Stimulated activated CD4-positive, alpha-beta T cell treated with anti-CD3 and anti-CD28 coated beads, Interleukin-4, amount 100 ng/mL, for 24 hours (primary cell): Measurements from ENCODE around the gene CEP295NL.
A peak's percentile ranks its signal among the peaks of the same experiment; 100 is the strongest.
"Not testable (repeated sequence)": the region's sequence is repeated elsewhere in the genome, so short reads cannot be mapped to it uniquely, and the experiment has no call there.

Experiments used
- DNase-seq: peaks from one replicate; pipeline ENCODE4 v3.0.0-alpha.2; 2020

CEP295NL gene, protein sequence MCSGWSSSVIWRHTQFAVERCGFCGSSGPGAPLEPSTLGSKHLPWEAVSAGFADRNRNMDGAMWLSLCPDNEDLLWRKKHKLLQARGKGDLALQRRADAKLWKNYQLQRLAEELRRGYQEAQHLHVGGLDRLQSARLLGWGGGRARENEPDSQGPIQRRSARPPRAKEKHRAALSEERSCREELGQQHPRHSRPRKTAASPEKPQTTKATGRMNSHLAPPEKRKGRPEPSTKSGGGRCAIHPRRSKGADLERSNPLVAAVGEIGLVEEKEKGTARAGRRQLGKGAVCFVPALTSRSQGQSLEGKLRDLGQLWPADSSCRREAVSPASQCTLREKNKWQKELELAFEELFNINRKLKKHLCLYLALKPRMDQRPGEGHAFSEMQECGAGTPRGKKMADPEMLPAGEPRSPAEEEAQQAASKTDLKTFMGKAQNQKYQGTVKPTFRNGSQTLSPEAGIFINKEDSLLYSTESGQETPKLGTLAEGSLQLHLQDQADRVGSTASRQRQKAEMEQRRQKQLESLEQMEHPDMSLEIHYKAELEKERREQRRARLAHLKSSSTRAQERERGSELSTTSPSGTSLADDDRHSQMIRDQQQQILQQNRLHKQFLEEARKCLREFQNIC

DNA sequence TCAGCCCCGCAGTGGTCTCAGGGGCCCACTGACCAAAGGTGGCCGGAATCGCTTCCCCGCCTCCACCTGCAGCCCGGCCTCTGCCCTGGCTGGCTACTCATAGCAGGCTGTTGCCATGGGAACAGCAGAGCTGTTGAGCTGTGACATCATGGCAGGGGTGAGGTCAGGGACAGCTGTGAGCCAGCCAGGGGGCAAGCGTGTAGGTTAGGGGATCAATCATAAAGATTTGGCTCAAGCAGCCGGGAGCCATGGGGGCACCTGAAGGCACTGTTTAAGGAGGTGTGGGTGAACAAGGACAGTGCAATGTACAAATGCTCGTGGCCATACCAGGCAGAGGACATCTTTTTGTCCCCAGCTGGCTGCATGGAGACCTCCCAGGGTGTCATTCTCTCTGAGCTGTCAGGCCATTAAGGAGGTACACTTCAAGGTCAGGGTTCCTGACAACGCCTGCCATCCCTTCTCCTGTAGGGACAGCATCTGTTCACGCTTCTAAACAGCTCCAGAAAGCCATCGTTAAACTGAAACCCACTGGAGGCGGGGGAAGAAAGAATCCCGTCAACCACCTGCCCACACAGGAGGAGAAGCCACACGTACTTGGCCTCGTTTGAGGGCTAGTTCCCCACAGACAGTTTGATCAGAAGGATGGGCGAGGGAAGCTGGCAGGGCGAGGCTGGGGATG lies at the start of gene CEP295NL:
TSS of gene CEP295NL (minus strand) at position 101 of the 679 bp plus-strand sequence. CDS start 1,373 bp downstream, outside the sequence.
- peak; percentile 8 for DNase-seq

DNA sequence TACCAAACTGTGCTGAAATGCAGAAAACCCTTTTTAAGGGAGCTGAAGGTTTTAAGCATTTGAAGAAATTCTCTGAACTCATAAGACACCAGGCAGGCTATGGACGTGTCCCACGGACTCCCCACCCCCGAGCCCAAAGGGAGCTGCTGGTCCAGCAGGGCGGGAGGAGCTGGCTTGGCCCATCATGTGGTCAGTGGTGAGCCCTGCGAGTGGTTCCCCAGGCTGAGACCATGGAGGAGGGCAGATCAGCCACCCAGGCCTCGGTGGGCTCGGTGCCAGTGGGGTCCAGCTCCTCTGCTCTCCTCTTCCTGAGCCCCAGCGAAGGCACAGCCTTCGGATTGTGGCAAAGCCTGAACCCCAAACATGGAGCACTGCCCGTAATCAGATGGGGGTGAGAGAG lies 49.7 kb upstream of the CEP295NL start:
- no peak for DNase-seq

DNA sequence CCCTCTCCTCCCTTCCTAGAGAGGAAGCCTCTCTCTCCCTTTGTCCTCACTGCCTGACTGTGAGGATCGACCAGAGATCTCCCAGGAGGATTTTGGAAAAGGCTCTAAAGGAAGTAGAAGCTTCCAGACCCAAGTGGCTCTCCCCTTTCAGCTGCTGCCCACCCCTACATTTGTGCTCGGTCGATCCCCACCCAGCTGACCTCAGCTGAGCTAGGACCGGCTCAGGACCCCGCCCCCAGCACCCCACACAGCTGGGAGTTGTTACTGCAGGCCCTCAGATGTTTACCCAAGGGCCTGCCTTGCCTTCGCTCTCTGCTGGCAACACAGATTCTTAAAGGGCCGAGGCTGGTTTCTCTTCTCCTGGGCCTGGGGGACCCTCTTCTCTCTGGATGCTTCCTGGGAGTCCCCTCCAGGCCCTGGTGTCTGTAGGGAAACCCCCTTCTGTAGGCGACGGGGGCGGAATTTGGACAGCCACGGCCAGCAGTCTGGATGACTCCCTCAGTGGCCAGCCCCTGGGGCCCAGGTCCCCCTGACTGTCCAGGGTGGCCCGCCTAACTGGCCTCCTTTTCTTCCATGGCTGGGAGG lies 49.1 kb upstream of the CEP295NL start:
- no peak for DNase-seq

DNA sequence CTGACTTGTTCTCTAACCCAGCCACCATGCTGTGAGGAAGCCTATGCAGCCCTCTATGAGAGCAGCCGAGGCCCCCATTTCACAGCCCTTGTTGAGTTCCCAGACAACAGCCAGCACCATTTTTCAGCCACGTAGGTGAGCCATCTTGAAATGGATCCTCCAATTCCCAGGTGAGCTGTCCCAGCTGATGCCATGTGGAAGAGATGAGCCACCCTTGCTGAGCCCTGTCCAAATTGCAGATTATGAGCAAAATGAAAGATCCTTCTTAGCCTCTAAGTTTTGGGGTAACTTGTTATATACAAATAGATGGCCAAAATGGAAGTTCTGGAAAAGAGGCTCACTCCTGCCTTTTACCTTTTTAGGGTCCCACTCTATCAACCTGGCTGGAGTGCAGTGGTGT lies 47.9 kb upstream of the CEP295NL start:
- DNase-seq, result no peak

DNA sequence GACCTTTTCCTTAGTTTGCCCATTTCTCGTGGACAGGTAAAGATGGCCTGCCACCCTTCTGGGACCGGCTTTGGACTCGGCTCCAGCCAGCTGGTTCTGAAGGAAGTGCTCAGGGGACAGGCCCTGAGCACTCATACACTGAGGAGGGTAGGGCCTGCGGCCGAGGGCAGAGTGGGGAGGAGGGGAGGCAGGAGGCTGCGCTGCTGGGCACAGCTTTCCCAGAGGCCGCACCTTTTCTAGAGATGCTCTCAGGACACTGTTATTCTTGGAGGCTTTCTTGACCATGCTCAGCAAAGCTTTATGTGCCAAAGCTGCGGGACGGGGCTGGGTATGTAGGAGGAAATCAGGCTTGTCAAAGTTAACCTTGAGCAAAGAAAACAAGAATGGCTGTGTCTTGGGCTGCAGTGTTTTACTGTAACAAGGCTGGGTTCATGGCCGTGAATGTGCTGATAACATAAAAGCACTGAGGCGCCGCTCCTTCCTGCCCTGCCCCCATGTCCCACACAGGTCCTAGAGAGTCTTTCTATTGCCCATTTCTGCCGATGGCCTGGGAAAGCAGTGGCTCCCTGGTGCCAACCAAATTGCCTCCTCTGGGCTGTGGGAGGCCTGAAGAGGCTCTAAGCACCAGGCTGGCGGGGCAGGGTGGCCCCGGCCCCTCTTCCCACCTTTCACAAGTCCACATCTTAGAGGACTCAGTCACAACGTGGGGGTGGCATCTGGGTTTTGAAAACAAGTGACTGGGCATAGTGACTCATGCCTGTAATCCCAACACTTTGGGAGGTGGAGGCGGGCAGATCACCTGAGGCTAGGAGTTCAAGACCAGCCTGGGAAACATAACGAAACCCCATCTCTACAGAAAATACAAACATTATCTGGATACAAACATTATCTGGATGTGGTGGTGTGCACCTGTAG lies 44.5 kb upstream of the CEP295NL start:
- DNase-seq, result no peak

DNA sequence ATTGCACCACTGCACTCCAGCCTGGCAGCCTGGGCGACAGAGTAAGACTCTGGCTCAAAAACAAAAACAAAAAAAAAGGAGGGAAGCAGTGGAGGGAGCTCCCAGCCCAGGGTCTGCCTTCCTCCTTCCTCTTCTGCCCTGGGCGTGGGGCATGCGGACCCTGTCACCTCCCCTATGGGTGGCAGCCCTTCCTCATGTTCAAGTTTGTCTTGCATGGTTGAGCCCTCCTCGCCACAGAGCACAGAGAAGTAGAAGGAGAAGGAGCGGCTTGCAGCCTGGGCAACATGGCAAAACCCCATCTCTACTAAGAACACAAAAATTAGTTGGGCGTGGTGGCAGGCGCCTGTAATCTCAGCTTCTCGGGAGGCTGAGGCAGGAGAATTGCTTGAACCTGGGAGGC lies 43.6 kb upstream of the CEP295NL start:
- DNase-seq, result no peak

DNA sequence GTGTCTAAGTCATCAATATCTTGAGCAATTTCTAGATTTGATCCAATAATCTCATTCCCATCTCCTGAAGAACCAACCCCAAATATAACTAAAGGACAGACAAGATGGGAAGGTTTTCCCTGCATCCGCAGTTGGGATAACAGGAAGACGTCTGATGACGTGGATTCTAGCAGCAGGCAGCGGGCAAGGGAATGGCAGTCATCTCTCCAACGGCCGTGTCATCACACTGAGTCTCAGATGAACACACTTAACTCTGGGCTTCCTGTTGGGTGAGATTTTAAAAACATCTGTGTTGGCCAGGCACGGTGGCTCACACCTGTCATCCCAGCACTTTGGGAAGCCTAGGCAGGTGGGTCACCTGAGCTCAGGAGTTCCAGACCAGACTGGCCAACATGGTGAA lies 43.1 kb upstream of the CEP295NL start:
- no peak for DNase-seq

DNA sequence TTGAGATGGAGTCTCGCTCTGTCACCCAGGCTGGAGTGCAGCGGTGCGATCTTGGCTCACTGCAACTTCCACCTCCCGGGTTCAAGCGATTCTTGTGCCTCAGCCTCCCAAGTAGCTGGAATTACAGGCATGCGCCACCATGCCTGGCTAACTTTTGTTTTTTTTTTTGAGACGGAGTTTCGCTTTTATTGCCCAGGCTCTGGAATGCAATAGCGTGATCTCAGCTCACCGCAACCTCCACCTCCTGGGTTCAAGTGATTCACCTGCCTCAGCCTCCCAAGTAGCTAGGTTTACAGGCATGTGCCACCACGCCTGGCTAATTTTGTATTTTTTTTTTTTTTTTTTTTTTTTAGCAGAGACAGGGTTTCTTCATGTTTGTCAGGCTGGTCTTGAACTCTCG lies 42.5 kb upstream of the CEP295NL start:
- not testable (repeated sequence) for DNase-seq

DNA sequence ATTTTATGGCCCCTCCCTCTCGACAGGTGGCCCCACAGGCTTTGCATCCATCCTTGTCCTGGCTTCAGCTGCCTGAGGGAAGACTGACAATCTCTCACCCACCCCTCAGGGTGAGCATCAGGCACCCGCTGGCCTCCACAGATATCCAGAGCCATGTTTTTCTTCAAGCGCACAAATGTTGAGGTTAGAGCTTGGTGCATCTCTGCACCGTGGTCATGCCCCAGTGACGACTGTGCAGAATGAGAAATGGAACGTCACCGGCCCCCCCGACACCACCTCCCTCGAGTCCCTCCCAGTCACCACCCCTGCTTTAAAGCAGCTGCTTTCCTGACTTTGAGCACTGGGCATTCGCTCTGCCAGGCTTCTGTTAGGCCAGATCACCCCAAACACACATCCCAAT lies 42.0 kb upstream of the CEP295NL start:
- DNase-seq, result no peak

DNA sequence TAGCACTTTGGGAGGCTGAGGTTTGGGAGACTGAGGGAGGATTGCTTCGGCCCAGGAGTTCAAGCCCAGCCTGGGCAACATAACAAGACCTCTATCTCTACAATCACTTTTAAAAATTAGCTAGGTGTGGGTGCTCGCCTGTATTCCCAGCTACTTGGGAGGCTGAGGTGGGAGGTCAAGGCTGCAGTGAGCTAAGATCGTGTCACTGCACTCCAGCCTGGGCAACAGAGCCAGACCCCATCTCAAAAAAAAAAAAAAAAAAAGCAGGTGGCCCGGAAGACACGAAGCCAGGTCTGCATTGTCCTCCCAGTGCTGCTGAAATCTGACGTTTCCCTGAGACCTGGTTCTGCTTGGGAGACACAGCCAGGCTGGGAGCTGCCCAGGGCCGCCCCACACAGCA lies 41.0 kb upstream of the CEP295NL start:
- DNase-seq, result no peak

DNA sequence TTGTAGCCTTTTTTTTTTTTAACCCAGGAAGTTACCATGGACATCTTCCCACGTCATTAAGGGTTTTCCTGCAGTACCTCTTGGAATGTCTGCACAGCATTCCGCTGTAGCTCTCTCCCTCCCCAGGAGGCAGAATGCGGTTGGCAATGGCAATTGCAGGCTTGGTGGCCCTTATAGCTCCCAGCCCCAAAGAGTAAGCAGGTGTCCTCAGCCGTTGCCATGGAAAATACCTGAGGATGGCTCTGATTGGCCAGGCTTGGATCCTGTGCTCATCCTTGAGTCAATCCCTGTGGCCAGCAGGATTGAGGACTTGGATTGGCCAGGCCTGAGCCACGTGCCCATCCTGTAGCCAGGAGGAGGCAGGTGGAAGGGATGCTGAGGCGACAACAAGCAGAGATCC lies 37.7 kb upstream of the CEP295NL start:
- no peak for DNase-seq

DNA sequence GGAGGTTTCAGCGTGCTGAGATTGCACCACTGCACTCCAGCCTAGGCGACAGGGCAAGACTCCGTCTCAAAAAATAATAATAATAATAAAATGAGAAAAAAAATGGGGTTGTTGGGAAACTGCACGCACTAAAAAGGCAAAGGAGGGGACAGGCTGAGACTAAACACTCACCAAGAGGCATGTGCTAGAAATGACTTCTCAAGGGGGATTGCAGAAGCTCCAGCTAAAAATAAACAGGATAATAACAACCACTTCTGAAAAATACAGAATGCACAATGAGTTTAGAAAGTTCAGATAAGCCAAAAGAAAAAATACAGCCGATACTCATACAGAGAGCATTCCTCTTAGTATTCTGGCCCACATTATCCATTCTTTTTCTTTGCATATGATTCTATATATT lies 37.3 kb upstream of the CEP295NL start:
- no peak for DNase-seq

DNA sequence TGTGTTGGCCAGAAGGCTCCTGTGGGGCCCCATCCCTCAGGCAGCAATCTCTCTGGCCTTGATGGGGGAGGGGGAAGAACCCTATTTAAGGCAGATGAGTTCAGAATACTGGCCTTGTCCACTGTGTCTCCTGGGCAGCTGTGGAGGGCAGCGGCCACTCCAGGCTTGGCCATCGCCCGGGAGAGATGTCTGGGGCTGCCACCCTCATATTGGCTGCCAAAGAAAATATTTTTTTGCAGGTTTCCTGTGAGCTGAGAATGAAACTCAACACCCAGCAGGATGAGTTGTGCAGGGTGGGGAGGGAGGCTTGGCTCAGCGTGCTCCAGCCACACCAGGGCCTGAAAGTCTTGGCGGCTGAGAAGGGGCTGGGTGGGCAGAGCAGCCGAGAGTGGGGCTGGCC lies 36.6 kb upstream of the CEP295NL start:
- DNase-seq, result no peak

DNA sequence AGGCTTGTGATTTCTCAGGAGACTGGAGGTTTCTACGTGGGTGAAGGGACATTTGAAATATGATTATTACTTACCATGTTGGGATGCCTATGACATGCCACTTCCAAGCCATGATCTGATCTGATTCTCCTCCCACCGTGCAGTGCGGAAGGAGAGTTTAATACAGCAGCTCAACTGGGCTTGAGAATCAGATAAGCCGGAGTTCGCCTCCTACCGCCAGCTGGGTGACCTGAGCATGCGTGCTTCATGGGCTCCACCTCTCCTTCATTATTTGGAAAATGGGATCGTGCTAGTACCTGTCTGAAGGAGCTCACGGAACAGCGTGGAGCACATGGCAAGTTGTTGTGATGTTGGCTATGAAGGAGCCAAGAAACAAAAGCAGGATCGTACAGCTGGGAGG lies 34.6 kb upstream of the CEP295NL start:
- no peak for DNase-seq

DNA sequence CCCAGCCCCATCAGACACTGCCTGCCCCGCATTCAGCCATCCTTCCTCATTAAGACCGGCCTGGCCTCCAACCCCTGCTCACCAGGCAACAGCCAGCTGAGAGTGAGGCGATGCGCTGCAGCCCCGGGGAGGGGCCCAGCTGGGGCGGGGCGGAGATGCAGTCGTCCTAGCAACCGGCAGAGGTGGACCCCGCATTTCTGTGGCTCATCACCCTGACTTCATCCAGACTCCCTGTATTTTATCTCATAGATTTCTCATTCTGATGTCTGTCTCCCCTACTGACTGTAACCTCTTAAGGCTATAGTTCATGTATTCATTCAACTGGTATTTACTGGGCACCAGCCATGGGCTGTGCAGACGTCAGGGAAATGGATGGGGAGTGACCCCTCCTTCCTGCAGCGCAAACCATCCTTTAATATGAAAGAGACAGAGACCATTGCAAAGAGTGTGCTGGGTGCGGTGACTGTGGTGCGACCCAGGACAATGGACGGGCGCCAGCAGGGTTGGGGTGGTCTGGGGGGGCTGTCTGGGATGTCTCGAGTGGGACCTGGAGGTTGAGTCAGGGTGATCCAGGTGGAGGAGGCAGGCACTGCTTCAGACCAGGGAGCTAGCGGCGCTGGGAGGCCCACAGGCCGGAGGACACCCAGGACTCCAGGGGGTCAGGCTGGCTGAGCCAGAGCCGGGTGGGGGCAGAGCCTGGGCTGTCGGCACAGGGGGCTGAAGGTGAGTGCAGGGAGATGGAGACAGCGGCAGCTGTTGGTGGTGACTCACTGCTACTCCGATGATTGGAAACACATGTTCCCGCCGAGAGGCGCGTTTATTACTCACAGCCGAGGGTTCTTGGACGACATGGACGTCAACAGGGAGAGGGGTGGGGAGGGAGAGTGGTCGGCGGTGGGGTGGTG lies 32.7 kb upstream of the CEP295NL start:
- DNase-seq, result no peak

DNA sequence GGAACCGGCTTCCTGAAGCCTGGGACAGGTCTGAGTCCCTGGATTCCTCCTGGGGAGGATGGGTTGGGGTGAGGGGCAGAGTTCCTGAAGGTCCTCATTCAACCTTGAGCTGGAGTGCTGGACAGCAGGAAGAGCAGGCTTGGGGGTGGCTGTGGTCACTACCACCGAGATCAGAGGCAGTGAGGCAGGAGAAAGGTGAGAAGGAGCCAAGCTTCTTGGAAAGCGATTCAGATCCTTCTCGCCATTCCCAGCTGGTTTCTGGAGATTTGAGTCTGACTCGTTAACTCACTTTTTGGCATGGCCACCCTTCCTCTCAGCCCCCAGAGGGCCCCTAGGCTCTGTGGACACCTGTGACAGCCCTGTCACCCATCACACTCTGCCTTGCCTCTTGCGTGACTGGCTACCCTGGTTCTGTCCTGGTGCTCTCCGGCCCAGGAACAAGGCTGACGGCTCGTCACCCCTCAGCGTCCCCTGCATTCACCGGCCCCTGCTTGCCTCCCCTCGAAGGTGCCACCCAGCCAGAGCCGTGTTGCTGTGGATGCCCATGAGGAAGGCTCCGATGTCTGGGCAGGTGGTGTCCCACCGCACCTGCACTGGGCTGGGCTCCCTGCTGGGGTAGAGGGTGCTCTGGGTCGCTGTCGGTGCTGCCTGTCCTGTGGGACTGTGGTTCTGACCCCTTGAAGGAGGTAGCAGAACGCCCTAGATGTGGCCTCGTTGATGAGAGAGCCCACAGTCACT lies 31.8 kb upstream of the CEP295NL start:
- no peak for DNase-seq

DNA sequence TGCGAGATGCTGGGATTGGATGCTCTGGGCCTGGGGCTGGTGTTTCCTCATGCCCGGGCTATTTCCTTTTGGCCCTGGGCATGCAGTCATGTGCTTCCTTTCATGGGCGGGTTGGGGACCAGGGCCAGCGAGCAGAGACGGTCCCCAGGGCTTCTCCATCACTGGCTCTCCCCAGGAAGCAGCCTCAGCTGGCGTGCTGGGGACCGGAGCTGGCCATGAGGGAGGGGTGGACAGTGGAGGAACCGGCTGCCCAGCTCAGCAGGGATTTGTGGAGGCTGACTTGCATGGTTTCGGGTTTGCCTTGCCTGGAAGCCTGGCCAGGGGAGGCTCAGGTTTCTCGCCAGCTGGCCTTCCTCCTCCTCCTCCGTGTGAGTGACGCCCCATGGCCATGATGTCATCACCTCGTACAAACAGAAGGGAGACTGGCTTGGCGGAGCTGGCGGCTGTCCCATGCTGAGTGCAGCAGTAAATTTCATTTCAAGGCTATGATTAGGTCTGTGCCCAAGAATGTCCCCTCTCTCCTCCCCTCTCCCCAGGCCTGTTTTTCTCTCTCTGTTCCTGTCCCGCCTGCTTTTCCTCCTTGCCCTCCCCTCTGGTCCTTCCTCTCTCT lies 31.1 kb upstream of the CEP295NL start:
- DNase-seq, result no peak

DNA sequence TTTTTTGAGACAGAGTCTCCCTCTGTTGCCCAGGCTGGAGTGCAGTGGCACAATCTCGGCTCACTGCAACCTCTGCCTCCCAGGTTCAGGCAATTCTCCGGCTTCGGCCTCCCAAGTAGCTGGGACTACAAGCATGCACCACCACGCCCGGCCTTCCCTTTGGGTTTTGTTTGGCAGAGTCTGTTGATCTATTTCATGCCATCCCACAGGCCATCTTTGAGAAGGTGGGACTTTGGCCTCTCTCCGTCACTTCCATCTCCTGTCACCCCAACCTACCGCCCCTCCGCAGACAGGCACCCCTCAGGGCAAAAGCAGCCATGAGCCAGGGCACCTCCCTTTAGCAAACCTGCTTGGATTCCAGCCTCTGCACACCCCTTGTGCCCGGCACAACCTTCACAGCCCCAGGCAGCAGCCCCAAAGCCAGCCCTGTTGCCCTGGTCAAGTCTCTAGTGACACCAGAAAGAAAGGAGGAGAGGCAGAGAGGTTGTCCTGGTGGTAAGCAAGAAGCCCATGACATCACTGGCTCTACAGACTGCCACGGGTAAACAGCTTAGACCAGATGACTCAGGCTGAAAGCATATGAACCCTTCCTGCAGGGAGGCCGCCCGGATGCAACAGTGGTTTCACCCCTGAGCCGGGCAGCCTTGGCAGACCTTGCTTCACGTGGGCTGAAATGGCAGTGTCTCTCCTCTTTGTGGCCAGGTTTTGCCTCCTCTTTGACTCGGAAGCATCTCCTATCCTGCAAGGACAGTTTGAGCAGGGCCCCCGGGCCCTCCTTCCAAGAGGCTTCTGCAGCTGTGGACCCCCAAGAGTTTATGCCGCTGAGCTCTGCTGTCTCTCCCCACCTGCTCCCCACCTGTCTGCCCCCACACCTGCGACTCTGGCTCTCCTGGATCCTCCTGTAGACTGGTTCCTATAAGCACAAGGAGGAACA lies 30.3 kb upstream of the CEP295NL start:
- DNase-seq, result peak; percentile 50
